NCI-H146 (cell line): ENCODE data around the gene KLHL15.

Experiments
- DNase-seq: peaks from one replicate; lab custom pipeline; 2025; lab: John Stamatoyannopoulos, UW

Gene KLHL15

DNA sequence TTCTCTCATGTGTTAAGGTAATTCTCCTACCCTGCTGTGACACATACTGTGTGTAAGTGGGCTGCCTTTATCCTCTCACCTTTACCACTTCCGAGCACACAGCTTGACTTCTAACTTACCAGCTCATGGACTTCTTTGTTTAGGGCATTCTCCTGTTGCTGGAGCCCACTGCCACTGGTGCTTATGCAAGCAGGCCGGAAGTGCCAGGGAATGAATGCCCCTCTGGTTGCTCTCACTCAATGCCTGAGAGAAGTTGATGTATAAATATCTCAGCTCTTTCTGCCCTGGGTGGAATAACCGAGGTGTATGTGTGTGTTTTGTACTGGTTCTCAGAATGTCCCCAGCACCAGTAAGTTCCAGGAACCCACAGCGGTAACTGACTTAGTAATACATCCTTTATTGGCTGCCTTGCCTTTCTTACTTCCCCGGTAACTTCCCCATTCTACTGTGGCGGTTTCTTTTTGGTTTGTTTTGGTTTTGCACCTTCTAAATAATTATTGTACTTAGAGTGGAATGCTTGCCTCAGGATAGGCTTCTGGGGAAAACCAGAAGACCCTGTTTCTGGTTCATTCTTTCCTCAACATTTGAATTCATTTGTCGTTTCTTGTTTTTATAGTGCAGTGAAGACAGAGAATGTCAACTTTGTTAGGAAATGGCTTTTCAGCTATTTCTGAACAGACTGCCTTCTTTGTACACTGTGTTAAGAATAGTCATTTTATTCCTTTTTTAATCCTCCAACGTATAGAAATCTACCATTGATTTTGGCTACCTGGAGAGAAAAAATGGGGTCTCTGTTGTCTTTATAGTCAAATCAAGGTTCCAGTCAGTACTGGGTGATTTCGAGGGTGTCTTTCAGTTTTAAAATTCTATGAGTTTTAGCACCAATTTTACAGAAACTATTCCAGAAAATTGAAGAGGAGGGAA lies 73.7 kb downstream of the KLHL15 start:
- DNase-seq: peak; percentile 85

GRCh38 chrX:23952391-23952790 lies 74.6 kb downstream of the KLHL15 start:
- DNase-seq: no peak

DNA sequence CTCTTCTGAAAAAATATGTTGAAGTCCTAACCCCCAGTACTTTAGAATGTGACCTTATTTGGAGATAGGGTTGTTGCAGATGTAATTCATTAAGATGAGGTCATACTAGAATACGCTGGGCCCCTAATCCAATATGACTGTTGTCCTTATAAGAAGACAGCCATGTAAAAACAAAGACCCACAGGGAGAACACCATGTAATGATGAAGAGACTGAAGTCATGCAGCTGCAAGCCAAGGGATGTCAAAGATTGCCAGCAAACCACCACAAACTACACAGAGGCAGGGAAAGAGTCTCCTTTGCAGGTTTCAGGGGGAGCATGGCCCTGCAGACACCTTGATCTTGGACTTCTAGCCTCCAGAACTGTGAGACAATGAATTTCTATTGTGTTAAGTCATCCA lies 81.8 kb downstream of the KLHL15 start:
- no peak for DNase-seq

- no peak for DNase-seq
Observed at GRCh38 chrX:23944234-23944633, 82.8 kb downstream of the KLHL15 start.

GRCh38 chrX:23939203-23939602 lies 87.8 kb downstream of the KLHL15 start:
- DNase-seq: no peak

GRCh38 chrX:23938690-23939089 lies 88.3 kb downstream of the KLHL15 start:
- DNase-seq: no peak

DNA sequence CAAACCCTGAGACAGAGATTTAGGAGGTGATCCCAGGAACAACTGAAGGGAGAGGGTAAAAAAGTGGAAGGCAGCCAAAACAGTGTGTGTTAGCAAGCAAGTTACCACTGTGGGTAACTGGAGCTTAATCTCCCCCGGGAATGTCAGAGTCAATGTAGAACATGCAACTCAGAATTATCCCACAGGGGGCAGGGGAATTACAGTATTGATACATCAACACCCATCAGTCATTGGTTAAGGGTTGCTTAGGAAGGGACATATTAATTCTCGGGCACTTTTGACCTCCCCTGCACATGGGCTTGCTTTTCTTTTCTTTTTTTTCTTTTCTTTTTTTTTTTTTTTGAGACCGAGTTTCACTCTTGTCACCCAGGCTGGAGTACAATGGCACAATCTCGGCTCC lies 89.9 kb downstream of the KLHL15 start:
- no peak for DNase-seq

DNA sequence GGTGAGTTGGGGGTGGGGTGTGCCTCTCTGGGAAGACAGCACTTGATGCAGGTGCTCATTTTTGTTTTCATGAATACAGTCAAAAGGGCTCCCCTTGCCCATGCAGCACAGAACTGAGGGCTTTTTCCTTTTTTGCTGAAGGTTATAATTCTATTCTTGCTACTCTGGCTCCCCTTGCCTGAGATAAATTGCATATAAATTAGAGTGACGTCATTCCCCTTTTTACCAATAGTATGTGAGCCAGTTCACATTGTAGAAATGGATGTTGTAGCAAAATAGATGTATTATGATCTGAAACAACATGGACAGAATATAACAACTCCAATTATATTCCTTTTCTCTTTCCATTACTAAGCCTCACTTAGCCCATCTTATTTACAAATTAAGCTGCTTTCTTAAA lies 90.8 kb downstream of the KLHL15 start:
- no peak for DNase-seq

GRCh38 chrX:23935106-23935505 lies 91.9 kb downstream of the KLHL15 start:
- DNase-seq: no peak
